Measurements from ENCODE around the gene USP12.

- TF ChIP-seq CTCF (IDR thresholded peaks at IDR 0.05; ENCODE audit: low read depth, low read length) (no peak), EZH2phosphoT487 (IDR thresholded peaks at IDR 0.05; ENCODE audit: low read depth) (no peak)
Observed at GRCh38 chr13:27132538-27132937, 39.1 kb downstream of the USP12 start.

Measured in OCI-LY3 (cell line).